HG03064 (cell line): ENCODE measurements around the gene STRIP2.
"Not testable (repeated sequence)": the region's sequence is repeated elsewhere in the genome, so short reads cannot be mapped to it uniquely, and the experiment has no call there.

Experiments
- ATAC-seq: cut with Tn5 transposase; IDR thresholded peaks from one replicate; pipeline ENCODE4 v1.9.1; 2021; ENCODE audit warnings: low read depth; ENCODE audit not compliant: unreplicated experiment

The STRIP2 gene

DNA sequence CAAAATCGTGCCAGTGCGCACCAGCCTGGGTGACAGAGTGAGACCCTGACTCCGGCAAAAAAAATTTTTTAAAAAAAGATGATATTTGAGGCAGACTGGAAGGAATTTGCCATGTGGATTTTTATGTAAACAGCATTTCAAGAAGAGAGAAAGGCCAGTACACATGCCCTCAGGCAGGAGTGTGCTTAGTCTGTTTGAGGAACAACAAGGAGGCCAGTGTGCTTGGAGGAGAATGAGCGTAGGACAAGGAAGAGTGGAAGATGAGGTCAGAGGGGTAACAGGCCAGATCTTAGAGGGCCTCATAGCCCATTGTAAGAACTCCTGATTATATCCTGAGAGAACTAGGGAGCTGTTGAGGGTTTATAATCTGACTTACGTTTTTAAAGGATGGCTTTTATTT lies 17.2 kb upstream of the STRIP2 start:
- ATAC-seq = no peak

DNA sequence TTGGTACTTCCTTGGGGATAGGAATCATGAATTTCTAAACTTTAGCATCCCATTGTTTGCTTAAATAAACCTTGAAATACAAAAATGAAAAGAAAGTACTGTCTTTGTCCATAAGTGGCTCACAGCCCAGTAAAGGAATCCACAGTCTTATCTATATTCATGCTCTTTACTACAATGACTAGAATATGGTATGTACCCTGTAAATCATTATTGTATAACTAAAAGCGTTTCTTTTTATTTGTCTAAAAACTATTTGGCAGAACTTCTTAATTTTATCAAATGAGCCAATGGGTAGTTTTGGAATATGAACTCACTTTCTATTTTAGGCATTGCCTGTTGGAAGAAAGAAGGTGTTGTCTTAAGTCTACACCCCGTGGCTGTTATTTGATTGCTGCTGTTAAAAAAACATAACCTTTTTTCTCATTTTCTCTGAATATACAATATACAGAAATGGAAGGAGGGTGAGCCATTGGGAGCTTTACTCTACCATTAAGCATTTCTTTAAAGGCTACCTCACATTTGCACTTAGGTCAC lies 12.4 kb upstream of the STRIP2 start:
- ATAC-seq = no peak

DNA sequence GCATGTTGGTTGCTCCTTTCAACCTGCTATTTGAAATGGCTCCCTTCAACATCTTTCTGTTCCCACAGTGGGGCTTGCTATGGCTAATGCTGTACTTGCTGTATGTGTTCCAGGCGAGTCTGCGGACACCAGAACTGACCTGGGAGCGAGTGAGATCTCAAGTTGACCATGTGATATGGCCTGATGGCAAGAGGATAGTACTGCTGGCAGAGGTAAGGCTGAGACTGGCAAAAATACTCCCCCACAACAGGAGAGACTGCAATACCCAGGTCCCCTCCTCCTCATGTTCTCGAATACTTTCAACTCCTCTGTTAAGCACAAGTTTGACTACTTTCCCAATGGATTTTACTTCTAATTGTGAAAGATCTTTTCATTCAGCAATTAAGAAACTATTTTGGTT lies 11.5 kb upstream of the STRIP2 start:
- no peak for ATAC-seq

DNA sequence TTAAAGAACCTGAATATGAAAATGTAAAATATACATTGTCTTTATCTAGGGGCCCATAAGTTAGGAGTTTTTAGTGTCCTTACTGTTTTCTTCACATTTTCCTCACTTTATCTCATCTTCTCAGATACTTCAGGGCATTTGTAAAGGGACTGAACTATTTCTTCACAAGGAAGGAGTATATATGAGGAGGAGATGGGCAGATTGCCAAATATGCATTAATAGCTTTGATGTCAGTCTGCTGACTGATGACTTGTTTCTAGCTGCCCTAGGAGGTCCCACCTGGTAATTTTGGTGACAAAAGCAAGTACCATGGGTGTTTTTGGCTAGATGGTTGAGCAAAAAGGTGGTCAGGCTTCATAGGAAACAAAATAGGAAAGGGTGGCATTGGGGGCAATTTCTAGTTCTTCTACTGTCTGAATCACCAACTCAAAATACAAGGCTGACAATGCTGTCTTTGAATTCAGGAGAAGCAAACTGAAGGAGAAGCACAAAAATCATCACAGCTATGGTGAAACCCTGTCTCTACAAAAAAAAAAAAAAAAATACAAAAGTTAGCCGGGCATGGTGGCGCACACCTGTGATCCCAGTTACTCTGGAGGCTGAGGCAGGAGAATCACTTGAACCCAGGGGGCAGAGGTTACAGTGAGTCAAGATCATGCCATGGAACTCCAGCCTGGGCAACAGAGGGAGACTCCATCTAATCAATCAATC lies 10.4 kb upstream of the STRIP2 start:
- ATAC-seq = no peak

DNA sequence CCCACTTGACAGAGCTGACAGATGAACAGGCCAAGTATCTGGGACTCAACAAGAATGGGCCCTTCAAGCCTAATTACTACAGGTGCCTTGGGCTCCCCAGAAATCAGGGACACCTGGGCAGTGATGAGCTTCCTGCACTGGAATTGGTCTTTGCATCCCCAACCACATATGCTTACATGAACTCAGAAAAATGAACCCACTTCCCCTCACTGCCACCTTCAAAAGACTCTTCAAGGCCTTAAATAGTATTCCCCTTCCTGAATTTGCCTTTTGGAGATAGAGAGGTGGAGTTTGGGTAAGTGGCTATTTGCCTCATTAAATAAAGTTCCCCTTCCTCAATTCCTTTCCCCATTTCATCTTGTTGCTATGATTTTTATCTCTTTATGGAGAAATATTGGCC lies 7.8 kb upstream of the STRIP2 start:
- ATAC-seq = no peak

DNA sequence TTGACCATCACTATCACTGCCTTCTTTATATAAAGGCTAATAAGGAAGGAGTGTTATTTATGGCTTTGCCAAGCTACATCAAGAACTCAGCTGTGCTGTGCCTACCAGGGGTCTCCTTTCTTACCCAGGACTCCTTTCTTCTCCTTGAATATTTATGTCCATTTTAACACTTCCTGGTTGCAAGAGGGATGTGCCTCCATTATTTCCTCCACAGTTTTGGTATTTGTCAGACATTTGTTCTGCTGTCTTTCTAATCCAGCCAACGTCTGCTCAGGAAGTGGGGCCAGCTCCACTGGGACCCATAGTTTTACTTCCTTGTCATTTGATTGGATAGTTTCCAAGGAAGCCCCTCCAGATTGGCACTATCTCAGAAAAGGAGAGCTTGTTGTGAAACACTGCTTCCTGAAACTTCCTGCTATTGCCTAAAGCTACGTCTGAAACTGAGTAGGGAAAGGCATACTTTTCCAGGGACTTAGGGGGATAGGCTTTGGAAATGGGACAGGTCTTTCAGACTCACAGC lies 6.6 kb upstream of the STRIP2 start:
- ATAC-seq = no peak

DNA sequence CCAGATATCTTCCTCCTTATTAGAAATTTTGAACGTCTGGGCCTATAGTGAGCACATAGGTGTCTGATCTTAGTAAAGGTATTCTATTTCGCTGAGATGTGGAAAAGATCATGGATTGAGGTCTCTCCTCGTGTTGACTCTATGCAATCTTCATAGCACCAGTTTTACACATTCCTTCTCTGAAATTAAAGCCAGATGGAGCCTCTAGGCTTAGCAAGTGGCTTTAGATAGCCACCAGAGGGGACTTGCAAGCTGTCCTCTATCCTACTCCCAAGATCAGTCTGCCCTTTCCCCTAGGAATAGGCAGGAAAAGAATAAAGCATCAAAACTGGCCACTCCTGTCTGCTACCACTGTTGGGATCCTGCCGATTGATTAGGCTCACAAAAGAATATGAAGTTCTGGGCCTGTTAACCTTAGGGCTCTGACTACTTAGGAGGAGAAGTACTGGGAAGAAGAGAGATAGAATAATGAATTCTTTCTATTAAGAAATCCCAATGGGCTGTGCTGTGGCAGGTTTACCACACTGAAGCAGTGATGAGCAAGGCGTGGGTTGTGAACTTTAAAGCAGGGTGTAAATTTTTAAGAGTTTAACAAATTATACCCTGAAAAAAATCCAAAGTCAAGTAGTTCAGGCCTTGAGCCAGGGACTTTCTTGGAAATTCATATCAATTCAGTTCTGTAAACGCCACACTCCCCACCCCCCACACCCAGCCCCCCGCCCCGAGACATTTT lies 2.2 kb upstream of the STRIP2 start:
- ATAC-seq = no peak

DNA sequence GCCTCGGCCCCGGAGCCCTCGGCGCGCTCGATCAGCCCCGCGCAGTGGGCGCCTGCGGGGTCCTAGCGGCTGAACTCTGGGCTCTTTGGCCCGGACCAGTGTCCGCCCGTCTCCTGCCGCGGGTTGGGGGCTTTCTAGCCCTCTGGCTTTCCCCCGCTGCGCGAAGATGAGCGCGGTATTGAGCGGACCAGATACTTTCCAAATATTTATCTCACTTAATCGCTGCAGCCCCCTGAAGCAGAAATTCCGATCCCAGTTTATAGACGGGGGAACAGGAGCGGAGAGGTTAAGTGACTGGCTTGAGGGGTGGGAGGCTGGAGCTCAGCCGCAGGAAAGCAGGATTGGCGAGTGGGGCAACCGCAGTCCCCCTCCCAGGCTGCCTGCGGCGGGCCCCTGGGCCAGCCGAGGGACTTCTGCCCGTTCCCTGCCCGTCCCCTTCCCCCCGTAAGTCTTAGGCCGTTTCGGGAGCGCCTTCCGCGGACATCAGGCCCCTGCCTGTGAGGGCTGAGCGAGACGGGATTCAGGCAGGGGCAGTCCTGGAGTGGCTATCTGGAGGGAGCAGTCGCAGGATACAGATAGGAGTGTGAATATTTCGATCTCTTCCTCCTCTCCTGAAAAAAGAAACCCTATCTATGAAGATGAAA lies 565 bp downstream of the STRIP2 start:
- no peak for ATAC-seq

DNA sequence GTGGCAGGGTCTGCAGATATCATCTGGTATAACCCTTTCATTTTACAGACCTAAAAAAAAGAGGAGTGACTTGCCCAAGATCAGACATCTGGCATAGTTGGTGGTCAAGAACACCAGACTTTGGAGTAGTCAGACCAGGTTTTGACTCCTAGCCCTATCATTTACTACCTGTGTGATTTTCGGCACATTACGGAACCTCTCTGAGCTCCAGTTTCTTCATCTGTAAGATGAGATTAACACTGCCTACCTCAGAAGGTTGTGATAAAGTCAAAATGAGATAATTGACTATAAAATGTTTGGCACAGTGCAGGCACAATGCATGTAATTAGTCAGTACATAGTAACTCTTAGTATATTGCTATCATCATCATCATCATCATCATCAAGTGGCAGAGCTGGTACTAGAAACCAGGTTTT lies 1.2 kb downstream of the STRIP2 start:
- no peak for ATAC-seq

DNA sequence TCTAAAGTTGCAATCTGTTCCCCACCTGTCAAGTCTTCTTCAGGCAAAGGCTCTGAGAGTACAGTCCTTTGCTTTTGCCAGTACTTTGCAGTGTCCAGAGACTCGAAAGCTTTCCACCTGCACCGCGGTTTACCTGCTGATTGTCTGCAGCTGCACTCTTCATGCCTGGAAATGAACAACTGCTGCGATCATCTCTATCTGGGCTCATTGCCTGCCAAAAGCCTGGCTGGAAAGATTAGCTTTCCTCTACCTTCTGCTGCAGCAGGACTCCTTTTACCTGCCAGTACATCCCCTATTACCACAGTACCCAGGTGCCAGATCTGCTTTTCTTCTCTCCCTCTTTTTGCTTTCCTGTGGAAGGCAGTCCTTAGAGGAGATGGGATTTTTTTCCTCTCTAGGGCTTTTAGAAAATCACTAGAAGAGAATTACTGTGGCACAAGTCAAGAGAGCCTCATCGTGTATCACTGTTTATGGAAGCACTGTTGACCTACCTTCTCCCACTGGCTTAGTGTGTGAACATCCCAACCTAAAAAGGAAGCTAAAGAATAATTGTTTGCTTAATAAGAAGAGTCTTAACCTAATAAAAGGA lies 2.2 kb downstream of the STRIP2 start:
- ATAC-seq = no peak

DNA sequence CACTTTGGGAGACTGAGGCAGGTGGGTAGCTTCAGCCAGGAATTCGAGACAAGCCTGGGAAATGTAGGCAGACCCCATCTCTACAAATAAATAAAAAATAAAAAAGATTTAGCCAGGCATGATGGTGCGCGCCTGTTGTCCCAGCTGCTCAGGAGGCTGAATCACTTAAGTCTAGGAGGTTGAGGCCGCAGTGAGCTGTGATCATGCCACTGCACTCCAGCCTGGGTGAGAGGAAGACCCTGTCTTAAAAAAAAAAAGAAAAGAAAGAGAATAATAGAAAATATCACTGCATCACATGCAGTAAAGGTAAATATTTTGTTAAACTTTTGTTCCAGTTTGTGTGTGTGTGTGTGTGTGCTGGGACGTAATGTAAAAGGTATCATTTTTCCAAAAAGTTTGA lies 3.0 kb downstream of the STRIP2 start:
- ATAC-seq = no peak

DNA sequence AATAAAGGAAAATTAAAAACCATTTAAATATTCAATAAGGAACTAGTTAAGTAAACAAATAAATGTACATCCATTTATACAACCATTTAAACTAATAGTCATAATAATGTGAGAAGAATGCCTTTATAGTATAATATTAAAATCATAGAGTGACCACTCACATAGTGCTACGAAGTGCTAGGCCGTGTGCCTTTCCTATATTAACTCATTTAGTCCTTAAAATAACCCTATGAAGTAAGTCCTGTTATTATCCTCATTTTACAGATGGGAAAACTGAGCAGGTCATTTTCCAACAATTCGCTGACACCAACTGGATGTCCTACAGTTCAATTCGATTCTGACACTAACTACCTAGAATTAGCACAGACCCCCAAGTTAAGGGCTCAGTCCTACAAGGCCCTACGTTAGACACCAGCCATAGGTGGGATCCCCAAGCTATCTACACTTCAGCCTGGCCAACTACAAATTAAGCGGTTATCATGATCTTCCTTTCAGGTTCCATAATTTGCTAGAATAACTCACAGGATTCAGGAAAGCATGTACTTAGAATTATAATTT lies 4.1 kb downstream of the STRIP2 start:
- ATAC-seq = no peak

DNA sequence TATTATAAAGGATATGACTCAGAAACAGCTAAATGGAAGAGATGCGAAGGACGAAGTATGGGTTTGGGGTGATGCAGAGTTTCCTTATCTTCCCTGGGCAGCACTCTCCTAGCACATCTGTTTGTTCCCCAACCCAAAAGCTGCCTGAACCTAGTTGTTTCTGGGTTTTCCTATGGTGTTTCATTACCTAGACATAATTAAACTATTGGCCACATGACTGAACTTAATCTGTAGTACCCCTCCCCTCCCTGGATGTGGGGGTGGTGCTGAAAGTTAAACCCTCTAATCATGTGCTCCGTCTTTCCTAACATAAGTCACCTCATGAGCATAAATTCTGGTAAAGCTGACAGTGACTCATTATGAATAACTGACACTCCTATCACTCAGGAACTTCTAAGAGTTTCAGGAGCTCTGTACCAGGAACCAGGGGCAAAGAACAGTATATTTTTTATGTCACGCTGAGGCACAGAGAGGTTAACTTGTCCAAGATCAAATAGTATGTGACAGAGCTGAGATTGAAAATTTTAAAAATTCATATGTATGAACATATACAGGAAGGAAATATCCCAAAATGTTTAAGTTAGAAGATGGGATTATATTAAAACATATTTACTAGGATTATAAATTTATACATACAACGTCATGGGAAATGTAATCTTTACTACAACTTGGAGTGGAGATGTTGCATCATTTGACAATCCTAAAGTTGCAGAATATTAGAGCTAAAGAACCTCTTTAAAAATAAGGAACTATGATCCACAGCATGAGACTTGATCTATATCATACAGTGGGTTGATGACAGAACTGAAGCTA lies 4.8 kb downstream of the STRIP2 start:
- no peak for ATAC-seq

DNA sequence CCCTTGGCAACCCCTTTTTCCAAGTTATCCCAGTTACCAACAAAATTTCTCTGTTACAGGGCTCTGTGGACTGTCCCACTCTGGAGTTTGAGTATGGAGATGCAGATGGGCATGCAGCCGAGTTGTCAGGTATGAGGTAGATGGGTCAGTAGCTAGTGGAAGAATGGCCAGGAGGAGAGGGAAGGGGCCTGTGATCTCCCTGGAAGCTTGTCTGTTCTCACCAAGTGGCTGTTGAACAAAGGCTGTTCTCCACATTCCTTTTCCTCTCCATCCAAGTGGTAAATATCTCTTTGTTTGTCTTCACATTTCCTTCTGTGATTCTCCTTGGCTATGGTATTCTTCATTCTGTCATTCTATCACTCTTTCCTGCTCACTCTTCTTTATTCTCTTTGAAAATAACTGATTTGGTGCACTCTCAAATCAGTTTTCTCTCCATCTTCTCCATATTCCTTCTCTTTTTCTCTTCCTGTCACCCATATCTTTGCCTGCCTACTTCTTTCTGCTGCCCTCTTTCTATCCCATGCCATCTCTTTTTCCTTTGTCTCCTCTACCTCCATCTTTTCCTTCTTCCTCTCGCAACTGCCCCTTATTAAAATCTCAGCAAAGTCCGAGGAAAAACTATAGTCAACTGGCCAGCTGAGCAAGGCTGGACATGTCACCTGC lies 5.9 kb downstream of the STRIP2 start:
- no peak for ATAC-seq

DNA sequence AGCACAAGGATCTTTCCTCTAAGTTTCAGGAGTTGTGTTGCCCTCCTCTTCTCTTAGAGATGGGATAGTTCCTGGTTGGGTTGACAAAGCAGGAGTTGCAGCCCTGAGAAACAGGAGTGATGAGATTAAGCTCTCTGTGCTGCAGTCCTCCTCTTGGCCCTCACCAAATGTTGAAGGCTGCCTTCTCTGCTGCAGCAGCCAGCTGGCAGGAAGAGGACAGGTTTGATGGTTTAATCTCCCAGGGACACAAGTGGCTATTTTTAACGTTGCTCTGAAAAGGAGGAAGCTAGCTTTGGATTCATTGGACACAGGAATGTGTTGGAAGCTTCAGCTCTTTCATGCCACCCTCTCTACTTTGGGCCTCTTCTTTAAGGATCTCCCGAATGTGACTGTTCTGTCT lies 9.4 kb downstream of the STRIP2 start:
- no peak for ATAC-seq

DNA sequence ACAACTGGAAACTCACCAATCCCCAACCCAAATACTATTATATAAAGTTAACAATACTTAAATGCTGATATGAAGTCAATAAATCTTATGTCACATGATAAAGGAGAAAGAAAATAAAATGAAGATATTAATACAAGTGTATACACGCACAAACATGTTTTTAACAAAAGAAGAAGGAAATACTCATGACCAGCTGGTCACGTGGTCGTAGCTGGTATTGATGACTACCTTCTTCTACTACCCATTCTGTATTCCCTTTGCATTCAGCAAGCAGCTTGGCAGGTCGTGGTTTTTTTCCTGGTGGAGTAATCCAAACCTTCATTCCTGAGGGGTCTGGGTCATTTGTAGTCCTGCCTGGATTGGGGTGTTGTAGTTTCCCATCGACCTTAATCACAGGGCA lies 10.5 kb downstream of the STRIP2 start:
- ATAC-seq = not testable (repeated sequence)

DNA sequence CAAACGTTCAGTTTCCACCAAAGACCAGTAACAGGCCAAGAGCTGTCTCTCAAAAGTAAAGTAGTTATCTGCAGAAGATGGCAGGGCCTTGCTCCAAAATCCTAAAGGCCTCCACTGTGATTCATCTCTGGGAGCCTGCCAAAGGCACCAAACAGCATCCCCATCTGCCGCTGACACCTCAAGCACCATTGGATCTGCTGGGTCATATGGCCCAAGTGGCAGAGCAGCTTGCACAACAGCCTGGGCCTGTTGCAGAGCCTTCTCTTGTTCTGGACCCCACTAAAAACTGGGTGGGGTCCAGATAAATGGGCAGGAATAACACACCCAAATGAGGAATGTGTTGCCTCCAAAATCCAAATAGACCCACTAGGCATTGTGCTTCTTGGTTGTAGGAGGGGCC lies 12.7 kb downstream of the STRIP2 start:
- ATAC-seq = not testable (repeated sequence)

DNA sequence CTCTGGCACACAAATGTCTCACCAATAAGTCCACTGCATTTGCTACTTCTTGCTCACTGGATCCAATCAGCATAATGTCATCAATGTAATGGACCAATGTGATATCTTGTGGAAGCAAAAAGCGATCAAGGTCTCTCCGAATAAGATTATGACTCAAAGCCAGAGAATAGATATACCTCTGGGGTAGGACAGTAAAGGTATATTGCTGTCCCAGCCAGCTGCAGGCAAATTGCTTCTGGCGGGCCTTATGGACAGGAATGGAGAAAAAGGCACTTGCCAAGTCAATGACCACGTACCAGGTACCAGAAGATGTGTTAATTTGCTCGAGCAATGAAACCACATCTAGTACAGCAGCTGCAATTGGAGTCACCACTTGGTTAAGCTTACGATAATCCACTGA lies 13.2 kb downstream of the STRIP2 start:
- ATAC-seq = not testable (repeated sequence)

DNA sequence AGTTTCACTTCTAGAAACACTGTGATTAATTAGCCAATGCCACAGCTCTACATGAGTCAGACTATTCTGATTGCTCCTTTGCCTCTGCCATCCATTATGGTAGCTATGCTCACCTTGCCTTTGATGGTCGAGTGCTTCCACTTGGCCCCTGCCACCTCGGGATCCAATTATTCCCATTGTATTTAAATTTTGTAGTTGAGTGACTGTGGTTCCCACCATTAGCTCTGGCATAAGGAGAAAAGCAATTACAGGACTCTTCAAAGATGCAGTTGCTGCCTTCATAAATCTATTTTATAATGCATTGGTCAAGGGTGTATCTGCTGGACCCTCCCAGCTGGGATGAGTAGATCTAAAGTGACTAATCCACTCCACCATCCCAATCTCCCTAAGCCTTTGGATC lies 14.4 kb downstream of the STRIP2 start:
- ATAC-seq = not testable (repeated sequence)
